OCI-LY7 (cell line): ENCODE measurements around the gene MAS1.

ENCODE experiments used
- EZH2phosphoT487 ChIP-seq: fragments of 200-600 bp; sonication (generic); IDR thresholded peaks from 2 replicates; pipeline ENCODE4 v1.6.1; 2018; ENCODE audit warnings: low read depth, borderline replicate concordance, mild to moderate bottlenecking, mixed run types, antibody characterized with exemption, low read length, moderate library complexity, mixed read lengths
- TF ChIP-seq, protein P1 (sequence below): fragments of 200-600 bp; sonication (generic); conservative IDR thresholded peaks from 2 replicates; pipeline ENCODE4 v1.5.1; 2014; ENCODE audit warnings: mild to moderate bottlenecking, antibody characterized with exemption, low read length, moderate library complexity, mixed read lengths

DNA sequence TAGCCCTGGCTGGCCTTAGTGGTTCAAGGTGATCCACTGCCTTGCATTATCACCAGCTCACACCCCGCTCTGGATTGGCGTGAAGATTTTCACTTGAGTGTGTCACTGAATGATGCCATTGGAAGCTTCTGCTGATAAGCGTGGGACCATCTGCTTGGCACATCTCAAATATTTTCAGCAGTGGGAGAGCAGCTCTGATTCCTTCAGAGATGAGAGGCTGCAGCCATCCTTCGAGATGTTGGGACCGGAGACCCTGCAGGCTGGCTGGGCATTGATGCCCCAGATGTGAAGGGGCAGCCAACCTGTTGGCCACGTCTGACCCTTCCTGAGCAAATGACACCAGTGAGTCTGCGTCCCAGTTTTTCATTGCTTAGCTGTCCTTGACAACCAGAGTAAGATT is at the start of gene MAS1:
- TF ChIP-seq, protein P1, sequence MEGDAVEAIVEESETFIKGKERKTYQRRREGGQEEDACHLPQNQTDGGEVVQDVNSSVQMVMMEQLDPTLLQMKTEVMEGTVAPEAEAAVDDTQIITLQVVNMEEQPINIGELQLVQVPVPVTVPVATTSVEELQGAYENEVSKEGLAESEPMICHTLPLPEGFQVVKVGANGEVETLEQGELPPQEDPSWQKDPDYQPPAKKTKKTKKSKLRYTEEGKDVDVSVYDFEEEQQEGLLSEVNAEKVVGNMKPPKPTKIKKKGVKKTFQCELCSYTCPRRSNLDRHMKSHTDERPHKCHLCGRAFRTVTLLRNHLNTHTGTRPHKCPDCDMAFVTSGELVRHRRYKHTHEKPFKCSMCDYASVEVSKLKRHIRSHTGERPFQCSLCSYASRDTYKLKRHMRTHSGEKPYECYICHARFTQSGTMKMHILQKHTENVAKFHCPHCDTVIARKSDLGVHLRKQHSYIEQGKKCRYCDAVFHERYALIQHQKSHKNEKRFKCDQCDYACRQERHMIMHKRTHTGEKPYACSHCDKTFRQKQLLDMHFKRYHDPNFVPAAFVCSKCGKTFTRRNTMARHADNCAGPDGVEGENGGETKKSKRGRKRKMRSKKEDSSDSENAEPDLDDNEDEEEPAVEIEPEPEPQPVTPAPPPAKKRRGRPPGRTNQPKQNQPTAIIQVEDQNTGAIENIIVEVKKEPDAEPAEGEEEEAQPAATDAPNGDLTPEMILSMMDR = no peak
- no peak for TF ChIP-seq EZH2phosphoT487
